ENCODE measurements around the gene CHD9NB.

DNA sequence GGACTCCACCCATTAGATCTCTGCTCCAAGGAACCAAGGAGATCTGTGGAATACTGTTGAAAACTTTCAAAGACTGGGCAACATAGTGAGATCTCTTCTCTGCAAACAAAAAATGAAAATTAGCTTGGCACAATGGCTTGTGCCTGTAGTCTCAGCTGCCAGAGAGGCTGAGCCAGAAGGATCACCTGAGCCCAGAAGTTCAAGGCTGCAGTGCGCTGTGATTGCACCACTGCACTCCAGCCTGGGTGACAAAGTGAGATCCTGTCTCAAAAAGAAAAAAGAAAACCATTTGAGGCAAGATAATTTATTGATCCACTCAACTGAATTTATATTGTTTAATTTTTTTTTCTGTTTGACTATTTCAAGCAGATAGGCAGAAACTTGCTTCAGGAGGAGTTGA, 54.8 kb downstream of the CHD9NB start:
- TF ChIP-seq, protein P1, sequence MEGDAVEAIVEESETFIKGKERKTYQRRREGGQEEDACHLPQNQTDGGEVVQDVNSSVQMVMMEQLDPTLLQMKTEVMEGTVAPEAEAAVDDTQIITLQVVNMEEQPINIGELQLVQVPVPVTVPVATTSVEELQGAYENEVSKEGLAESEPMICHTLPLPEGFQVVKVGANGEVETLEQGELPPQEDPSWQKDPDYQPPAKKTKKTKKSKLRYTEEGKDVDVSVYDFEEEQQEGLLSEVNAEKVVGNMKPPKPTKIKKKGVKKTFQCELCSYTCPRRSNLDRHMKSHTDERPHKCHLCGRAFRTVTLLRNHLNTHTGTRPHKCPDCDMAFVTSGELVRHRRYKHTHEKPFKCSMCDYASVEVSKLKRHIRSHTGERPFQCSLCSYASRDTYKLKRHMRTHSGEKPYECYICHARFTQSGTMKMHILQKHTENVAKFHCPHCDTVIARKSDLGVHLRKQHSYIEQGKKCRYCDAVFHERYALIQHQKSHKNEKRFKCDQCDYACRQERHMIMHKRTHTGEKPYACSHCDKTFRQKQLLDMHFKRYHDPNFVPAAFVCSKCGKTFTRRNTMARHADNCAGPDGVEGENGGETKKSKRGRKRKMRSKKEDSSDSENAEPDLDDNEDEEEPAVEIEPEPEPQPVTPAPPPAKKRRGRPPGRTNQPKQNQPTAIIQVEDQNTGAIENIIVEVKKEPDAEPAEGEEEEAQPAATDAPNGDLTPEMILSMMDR (IDR thresholded peaks at IDR 0.05; ENCODE audit: poor library complexity) = no peak
- TF ChIP-seq EZH2 (IDR thresholded peaks at IDR 0.05; ENCODE audit: borderline replicate concordance) (no peak), EZH2phosphoT487 (IDR thresholded peaks at IDR 0.05; ENCODE audit: low read depth, severe bottlenecking, unreplicated experiment) (no peak)
